CD4-positive, alpha-beta T cell treated with Interleukin-10 for 1 hour (primary cell): ENCODE data around the gene BIRC7.

ENCODE experiments used
- DNase-seq: peaks from one replicate; pipeline ENCODE4 v3.0.0-alpha.2; 2020

Gene BIRC7

DNA sequence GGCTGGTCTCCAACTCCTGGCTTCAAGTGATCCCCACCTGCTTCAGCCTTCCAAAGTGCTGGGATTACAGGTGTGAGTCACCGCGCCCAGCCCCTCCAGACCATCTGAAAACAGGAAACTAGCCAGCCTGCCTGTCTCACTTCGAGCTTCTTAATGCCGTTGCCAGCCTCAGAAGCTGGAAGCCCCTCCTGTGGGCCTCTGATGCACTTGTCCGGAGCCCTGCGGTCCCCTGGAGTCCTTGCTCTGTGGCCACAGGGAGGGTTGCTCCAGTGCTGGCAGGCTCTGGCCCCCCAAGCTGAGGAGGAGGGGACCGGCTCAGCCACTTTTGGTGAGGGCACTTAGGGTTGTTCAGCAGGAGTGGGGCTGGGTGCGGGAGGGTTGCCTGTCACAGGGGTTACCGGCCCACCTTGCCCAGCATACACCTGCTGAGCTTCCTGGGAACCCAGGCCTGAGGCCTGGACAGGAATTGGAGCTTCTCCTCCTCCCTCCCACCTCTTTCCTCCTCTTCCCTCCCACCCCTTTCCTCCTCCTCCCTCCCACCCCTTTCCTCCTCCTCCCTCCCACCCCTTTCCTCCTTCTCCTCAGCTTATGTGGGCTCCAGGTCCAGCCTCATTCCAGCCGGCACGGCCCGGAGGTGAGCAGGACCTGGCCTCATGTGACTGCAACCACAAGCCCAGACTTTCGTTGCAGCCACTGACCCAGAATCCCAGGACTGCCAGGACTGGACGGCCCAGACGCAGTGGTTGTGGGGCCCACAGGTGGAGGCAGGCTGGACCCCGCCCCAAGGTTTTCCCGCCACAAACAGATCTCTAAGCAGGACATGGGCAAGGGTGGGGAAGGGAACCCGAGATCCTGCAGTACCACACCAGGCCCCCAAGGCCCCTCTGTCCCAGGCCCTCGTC lies 9.4 kb upstream of the BIRC7 start:
- DNase-seq, result no peak

DNA sequence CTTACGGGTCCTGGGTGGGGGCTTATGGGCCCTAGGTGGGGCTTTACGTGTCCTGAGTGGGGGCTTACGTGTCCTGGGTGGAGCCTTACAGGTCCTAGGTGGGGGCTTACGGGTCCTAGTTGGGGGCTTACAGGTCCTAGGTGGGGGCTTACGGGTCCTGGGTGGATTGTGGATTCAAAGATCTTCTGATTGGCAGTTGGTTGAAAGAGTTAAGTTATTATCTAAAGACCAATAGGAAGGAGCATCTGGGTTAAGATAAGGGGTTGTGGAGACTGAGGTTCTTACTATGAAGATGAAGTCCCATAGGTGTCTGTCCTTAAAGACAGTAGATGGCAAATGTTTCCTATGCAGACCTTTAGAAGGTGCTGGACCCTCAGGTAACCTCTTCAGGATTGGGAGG lies 8.4 kb upstream of the BIRC7 start:
- no peak for DNase-seq

DNA sequence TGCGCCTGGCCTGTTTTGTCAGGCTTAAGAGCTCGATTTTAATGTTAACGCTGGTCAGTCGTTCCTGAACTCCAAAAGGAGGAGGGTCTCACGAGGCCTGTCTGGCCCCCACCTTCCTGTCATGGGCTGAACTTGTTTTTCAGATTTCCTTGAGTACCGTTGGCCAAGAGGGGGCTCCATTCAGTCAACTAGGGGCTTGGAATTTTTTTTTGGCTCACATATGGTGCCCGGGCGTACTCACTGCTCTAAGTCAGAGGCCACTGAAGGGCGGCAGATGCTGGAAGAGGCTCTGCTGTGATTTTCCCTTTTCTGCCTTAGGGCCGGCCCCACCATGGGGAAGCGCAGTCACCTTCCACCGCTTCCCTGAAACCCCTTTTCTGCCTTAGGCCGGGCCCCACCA lies 6.9 kb upstream of the BIRC7 start:
- no peak for DNase-seq

DNA sequence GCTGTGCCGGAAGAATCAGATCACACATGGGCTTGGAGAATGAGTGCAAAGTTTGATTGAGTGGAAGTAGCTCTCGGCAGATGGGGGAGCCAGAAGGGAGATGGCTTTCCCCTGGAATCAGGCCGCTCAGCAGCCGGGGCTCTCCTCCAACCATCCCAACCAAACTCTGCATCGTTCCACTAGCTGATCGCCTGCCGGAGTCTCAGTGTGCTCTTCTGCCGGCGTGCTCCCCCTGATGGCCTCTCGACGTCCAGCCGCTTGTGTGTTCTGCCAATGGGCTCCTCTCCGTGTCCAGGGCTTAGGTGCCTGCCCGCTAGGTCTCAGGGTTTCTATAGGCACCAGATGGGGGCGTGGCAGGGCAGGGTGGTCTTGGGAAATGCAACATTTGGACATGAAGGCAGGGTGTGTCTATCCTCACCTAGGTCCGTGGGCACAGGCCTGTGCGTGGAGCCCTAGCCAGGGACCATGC lies 4.9 kb upstream of the BIRC7 start:
- no peak for DNase-seq

DNA sequence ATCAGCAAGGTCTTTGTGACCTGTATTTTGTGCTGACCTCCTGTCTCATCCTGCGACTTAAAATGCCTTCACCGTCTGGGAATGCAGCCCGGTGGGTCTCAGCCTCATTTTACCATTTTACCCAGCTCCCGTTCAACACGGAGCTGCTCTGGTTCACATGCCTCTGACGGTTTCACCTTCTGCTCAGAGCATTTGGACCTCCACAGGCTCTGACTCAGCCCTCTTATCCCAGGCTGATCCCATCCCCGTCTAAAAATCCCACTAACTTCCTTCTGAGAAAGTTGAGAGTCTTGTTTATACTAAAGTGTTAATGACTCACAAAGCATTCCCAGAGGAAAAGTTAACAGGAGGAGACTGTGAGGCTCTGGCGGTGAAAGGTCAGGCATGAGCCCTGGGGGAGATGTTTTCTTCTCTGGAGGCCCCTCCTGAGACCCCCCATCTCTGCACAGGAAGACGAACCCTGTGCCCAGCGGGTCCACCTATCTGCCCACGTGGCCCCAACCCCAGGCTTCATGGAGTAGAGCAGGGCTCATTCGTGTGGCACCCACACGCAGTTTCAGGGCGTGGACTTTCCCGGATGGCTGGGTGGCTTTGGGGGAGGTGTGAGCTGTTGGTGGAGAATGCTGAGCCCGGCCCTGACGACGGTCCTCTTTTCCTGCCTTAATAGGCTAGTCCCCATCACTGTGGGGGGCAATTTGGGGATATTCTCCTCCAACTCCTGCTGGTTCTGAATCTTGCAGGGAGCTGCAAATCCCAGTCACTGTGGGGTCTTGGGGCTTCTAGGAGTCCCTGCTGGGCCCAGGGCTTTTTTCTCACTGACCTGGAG lies 3.3 kb upstream of the BIRC7 start:
- no peak for DNase-seq

DNA sequence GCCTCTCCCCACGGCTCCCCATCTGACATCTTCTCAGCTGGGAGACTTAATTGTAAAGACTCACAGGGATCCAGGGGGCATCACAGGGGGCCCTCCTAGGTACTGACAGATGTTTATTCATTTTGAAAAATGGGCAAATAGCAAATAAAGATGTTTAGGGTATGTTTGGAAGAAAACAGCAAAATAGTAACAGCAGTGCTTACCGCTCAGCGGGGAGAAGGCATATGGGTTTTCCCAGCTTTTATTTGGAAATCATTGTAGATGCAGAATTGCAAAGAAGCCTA lies 2.7 kb upstream of the BIRC7 start:
- no peak for DNase-seq

DNA sequence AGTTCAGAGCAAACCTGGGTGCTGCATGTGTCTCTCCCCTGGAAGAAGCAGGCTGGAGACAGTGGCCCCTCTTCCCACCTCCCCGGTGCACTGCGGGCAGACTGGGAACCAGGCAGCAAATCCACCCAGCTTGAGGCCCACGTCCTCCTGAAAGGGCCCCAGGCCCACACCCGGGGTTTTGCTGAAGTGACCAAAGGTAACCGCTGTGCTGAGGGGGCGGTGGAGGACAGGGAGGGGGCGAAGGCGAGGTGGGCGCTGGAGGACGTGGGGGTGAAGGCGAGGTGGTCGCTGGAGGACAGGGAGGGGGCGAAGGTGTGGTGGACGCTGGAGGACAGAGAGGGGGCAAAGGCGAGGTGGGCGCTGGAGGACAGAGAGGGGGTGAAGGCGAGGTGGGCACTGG lies 1.8 kb upstream of the BIRC7 start:
- no peak for DNase-seq

DNA sequence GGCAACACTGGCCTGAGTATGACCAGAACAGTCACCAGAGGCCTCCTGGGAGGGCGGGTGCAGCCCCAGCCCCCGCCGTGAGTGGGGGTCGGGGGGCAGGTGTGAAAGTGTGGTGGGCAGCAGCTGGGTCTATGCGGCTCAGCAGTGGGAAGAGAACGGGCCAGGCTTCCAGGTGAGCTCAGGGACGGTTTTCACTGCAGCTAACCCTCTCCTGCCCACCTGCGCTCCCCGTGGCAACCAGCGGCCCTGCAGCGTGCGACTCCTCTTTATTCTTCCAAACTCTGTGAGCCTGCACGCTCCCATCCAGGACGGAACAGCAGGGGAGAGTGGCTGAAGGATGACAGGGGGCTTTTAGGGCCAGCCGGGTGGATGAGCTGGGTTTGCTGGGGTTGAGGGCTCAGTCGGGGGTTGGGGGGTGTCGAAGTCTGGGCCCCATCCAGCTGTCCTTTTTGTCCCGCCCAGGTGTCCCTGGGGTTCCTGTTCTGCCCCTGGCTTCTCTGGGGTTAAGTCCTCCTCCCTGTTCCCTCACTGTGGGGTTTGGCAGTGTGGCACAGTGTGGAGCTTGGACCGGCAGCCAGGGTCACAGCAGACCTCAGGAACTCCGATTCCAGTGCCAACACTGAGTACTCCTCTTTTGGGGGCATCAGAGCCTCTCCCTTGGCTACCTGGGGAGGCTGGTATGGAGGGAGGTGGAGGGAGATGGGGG lies 859 bp upstream of the BIRC7 start:
- DNase-seq, result peak; percentile 24

DNA sequence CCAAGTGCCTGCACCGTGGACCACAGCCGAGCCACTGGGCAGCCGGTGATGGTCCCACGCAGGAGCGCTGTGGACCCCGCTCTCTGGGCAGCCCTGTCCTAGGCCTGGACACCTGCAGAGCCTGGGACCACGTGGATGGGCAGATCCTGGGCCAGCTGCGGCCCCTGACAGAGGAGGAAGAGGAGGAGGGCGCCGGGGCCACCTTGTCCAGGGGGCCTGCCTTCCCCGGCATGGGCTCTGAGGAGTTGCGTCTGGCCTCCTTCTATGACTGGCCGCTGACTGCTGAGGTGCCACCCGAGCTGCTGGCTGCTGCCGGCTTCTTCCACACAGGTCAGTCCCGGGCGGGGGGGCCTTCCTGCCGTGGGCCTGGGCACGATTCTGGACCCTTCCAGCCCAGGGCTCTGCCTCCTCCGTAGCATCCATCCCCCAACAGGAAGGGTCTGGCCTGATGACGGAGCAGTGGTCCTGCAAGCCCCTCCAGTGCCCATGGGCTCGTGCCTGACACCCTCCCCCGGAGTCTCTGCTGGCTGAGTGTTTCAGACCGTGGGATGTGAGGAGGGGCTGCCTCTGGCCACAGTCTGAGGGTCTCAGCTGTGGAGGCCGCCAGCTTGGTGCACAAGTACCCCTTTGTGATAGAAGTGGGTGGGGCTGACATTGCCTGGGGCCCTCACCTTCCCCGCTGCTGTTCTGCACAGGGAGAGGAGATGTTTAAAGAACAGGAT lies 572 bp downstream of the BIRC7 start:
- no peak for DNase-seq

DNA sequence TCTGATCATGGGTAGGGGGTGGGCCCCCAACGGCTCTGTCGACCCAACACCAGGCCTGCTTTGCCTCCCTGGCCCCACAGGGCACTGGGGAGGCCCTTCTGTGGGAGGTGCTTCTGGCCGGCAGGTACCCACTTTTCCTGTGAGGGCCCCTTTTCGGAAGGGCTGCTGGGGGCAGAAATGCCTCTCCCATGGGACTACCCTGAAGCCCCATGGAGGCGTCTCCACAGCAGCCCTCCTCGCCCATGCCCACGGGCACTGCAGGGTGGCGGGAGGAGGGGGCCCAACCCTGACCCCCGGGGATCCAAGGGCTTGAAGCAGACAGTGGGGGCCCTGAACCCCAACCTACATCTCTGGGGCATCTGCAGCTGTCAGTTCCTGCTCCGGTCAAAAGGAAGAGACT lies 2.3 kb downstream of the BIRC7 start:
- DNase-seq, result no peak

DNA sequence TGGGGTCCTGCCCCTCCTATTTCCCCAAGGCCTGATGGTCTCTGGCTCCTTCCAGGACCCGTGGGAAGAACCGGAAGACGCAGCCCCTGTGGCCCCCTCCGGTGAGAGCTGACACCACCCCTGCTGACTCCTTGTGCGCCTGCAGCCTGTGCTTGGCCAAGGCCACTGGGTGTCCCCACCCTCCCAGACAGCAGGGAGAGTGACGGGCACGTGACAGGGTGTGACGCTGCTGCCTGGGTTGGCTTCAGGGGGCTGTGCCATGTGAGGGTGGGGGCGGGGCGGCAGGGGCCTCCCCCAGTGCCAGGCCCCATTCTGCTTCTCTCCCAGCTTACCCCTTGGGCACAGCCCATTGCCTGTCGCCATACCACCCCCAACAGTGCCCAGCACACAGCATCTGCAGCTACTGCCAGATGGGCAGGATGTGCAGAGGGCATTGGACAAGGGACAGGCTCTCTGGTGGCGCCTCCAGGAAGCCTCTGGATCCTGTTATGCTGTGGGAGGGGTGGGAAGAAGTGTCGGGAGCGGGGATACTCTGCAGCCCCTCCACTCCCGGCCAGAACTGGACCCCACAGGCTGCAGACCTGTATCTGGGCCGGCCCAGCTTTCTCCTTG lies 2.9 kb downstream of the BIRC7 start:
- no peak for DNase-seq

DNA sequence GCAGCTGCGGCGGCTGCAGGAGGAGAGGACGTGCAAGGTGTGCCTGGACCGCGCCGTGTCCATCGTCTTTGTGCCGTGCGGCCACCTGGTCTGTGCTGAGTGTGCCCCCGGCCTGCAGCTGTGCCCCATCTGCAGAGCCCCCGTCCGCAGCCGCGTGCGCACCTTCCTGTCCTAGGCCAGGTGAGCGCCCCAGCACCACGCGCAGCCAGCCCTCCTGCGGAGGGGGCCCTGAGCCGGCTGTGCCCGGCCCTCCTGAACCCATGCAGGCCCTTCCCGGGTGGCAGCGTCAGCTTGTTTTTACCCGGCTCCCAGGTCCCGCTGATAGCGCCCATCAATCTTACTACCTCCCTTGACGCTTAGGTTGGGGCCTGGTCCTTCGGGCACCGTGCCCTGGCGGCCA lies 3.7 kb downstream of the BIRC7 start:
- no peak for DNase-seq

DNA sequence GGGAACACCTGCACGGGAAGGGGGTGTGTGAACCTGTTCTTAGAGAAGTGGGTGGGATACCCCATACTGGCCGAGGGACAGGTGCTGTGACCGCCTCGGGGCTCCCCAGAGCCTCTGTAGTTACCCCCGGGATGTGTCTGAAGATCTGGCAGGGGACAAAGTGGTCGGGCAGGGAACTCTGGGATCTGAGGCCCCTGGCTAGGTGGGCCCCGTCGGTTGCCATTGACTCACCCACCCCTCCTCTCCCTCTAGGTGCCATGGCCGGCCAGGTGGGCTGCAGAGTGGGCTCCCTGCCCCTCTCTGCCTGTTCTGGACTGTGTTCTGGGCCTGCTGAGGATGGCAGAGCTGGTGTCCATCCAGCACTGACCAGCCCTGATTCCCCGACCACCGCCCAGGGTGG lies 4.3 kb downstream of the BIRC7 start:
- DNase-seq, result no peak

DNA sequence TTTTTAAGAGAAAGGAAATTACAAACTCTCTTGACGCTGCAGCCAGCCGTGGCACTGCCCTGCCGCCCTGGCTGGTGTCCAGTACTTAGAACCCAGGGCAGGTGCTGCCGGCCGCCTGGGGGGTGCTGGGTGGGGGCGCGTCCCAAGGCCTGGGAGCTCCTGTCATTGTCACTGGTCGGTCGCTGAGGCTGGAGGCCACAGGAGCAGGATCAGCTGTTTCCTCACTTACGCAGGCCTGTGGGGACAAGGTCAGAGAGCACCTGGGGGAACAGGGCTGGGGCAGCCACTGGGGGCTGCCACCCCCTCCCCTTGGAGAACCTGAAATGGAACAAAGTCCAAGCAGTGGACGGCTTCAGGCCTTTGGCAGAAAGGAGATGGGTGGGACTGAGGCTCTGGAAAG lies 5.6 kb downstream of the BIRC7 start:
- no peak for DNase-seq

DNA sequence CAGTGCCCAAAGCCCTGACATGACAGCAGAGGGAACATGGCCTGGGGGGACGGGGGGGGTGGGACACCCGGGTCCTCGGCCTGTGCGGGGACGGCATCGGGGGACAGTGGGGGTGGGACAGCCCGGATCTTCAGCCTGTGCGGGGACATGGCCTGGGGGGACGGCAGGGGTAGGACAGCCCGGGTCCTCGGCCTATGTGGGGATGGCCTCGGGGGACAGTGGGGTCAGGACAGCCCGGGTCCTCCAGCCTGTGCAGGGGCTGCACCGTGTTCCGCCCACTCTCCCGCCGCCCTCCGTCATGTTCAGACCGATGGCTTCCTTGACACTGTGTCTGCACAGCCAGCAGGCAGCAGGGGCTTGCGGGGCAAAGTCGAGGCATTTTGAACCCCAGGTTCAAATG lies 7.0 kb downstream of the BIRC7 start:
- DNase-seq, result no peak

DNA sequence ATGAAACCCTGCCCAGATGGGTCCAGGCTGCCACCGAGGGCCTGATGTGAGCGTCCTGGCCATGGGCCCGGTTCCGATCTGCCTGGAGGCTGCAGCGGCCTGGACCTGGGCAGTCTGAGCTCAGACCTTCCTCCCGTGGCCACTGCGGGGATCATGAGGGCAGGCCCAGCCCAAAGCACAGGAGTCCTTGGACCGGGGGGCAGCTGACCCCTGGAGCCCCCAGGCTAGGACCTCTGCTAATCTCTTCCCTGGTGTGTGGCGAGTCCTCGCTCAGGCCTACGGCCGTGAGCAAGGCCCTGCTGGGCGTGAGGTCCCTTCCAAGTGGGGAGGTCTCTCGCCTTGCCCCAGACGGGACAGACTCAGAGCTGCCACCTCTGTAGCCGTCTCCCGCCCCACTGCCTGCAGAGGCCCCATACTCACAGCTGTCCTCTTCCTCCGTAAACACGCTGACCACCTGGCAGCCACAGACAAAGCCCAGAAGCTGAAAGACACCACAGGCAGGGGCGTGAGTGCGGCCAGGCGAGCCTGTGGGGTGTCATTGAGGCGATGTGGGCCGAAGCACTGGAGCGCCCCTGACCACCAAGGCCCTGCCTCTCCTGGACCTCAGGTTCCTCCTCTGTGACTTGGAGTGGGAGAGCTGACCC lies 8.0 kb downstream of the BIRC7 start:
- DNase-seq, result no peak

DNA sequence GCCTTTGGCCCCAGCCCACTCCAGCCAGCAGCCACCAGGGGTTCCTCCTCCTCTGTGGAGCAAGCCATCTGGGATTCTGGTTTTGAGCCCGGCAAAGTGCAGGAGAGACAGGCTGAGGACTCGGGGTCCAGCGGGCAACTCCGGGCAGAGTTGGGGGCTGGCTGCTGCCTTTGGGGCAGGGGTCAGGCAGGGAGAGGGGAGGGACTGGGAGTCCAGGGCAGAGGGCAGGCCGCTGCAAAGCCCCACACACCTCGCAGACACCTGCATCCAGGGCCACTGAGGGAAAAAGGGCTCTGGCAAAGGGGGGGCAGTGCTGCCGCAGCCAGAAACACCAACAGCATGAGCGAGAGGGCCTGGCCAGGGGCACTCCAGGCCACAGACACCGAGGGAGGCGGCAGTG lies 8.8 kb downstream of the BIRC7 start:
- DNase-seq, result no peak

DNA sequence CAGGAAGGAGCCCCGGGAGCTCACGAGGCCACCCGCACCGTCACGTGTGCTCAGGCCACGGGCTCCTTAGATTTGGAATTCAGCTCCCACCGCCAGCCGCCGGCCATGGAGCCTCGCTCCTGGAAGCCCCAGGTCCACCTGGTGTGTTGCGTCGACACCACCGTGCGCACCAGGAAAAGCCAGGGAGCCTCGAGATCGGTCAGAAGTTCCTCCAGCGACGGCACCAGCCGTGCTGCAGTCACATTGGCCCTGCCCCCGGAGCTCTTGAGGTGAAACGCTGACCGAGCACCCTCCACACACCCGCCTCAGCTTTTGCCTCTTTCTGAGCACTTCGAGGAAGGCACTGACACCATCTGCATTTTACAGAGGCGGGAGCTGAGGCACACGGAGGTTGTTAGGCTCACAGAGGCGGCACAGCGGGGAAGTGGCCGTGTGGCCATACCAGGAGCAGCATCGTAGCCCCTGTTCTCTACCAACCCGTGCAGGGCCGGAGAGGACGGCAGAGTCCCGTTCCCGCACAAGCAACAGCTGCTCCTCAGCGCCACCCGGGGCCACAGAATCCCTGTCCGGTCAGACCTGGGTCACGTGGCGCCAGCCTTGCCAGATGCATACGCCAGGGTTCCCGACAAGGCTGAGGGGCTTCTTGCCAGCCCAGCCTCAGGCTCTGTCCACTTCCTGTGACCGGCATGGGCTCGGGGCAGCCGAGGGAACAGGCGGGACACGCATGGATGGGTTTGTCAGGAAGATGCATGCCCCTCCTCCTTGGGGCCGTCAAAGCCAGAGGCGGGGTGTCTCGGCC lies 11.0 kb downstream of the BIRC7 start:
- DNase-seq, result no peak

DNA sequence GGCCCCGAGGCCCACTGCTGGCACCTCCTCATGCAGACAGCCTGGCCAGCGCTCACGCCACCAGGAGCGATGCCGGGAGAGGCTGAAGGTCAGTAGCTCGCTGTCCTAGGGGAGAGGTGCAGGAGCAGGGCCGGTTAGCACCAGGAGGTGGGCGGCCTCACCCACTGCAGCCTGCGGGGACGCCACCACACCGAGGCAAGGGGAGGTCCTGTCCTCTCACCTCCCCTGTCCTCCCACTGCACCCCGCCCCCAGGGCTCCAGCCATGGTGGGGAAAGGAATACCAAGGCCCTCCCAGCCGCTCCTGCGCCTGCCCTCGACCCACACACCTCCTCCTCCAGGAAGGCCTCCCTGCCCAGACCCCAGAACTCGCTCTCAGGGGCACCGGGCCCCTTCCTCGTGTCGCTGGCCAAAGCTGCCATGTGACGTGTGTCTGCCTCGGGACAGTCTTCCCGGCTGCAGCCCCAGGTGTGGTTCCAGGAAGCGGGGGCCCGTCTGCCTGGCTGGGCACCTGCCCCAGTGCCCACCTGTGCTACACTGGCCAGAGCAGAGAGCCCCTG lies 12.0 kb downstream of the BIRC7 start:
- no peak for DNase-seq

DNA sequence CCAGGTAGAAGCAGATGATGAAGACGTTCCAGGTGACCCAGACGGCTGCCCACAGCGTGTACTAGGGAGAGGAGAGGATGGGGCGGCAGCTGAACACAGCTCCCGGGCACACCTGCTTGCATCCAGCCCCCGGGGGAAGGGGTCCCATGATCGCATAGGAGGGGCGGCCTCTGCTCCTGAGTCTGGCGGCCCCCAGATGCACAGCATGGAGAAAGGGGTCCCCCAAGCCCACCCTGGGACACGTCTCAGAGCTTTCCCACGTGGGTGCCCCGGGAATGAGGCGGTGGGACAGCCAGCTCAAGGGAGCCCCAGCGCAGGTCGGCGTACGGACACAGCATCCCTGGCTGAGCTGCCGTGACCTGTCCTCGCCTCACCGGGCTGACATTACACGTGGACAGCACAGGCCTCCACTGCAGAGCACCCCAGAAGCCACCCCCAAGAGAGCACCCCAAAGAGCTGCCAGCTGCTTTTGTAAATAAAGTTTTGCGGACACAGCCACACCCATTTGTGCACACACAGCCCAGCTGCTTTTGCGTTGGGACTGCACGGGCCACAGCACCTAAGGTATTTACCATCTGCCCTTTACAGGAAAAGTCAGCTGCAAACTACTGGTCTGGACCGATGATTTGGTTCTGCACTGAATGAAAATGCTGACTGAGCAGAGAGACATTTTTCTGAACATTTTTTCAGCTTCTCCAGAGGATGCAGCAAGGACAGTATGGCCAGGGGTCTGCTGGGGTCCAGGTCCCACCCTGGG lies 13.3 kb downstream of the BIRC7 start:
- DNase-seq, result no peak
